ENCODE results near the gene MEIS3. TPM values are rescaled to one million over a fixed set of nuclear protein-coding genes. Genes with fewer than 3 reads are reported as not detected.
"Not testable (repeated sequence)": the region's sequence is repeated elsewhere in the genome, so short reads cannot be mapped to it uniquely, and the experiment has no call there.

Gene MEIS3
- total RNA-seq, 2 experiments from 2014 or later, result not detected

DNA sequence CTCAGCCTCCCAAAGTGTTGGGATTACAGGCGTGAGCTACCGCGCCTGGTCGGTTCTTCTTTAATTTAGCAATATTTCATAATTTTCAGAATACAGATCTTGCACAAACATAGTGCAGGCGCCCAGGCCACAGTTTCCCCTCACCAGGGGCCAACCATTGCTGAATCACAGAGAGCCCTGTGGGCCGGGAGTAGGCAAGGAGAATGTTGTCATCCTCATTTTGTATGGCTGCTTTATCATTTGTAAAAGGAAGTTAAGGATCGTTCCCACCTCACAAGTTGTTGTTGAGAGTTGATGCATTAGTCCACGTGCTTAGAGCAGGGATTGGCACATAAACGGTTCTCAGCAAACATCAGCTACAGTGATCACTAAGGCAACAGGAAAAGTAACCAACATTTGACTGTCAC, 30.2 kb downstream of the MEIS3 start:
- Mint-ChIP-seq H3K4me1 (peaks cover 4% of the 10 kb centered on the region), H3K27ac (no peak overlapping the region), H3K36me3 (no peaks in the 10 kb centered on the region), H3K27me3 (peaks cover under 1% of the 10 kb centered on the region), H3K4me3 (no peak overlapping the region), H3K9me3 (no peaks in the 10 kb centered on the region)
- no peak for DNase-seq

DNA sequence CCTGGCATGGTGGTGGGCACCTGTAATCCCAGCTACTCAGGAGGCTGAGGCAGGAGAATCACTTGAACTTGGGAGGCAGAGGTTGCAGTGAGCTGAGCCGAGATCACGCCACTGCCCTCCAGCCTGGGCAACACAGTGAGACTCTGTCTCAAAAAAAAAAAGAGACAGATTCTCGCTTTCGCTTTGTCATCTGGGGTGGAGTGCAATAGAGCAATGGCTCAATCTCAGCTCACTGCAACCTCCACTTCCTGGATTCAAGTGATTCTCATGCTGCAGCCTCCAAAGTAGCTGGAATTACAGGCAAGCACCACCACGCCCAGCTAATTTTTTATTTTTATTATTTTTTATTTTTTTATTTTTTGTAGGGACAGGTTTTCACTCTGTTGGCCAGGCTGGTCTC, 30.6 kb downstream of the MEIS3 start:
- not testable (repeated sequence) for DNase-seq, H3K36me3 Mint-ChIP-seq, H3K27me3 Mint-ChIP-seq, H3K4me3 Mint-ChIP-seq, H3K9me3 Mint-ChIP-seq, H3K4me1 Mint-ChIP-seq, H3K27ac Mint-ChIP-seq

DNA sequence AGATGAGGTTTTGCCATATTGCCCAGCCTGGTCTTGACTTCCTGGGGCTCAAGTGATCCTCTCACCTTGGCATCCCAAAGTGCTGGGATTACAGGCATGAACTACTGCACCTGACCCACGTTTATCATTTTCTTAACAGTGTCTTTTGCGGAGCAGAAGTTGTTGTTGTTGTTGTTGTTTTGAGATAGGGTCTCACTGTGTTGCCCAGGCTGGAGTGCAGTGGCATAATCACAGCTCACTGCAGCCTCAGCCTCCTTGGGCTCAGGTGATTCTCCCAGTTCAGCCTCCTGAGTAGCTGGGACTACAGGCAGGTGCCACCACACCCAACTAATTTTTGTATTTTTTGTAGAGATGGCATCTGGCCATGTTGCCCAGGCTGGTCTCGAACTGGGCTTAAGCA, 31.7 kb downstream of the MEIS3 start:
- H3K27ac Mint-ChIP-seq, DNase-seq, H3K9me3 Mint-ChIP-seq, H3K27me3 Mint-ChIP-seq, H3K36me3 Mint-ChIP-seq, H3K4me3 Mint-ChIP-seq: not testable (repeated sequence)
- peaks cover 11% of the 10 kb centered on the region for H3K4me1 Mint-ChIP-seq

DNA sequence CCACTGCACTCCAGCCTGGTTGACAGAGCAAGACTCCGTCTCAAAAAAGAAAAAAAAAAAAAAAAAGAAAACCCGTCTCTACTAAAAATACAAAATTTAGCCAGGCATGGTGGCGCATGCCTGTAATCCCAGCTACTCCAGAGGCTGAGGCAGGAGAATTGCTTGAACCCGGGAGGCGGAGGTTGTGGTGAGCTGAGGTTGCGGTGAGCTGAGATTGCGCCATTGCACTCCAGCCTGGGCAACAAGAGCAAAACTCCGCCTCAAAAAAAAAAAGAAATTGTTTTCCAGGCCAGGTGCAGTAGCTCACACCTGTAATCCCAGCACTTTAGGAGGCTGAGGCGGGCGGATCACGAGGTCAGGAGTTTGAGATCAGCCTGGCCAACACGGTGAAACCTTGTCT, 32.7 kb downstream of the MEIS3 start:
- H3K27me3 Mint-ChIP-seq, result not testable (repeated sequence)
- H3K36me3 Mint-ChIP-seq, result peaks cover 10% of the 10 kb centered on the region
- H3K4me1 Mint-ChIP-seq, result peaks cover 14% of the 10 kb centered on the region

DNA sequence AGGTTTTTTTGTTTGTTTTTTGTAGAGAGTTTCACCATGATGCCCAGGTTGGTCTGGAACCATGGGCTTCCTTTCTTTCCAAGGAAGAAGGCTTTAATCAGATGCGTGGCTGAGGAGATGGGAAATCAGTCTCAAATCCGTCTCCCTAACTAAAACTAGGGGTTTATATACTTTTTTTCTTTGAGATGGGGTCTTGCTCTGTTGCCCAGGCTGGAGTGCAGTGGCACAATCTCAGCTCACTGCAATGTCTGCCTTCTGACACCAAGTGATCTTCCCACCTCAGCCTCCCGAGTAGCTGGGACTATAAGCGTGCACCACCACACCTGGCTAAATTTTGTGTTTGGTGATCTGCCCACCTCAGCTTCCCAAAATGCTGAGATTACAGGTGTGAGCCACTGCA, 34.8 kb downstream of the MEIS3 start:
- not testable (repeated sequence) for H3K4me3 Mint-ChIP-seq, H3K9me3 Mint-ChIP-seq, H3K27ac Mint-ChIP-seq, DNase-seq, H3K27me3 Mint-ChIP-seq
- H3K36me3 Mint-ChIP-seq, result peaks cover 14% of the 10 kb centered on the region
- peaks cover 23% of the 10 kb centered on the region for H3K4me1 Mint-ChIP-seq

More for the DNA sequence above, 32.7 kb downstream of the MEIS3 start:
- H3K9me3 Mint-ChIP-seq, H3K27ac Mint-ChIP-seq, H3K4me3 Mint-ChIP-seq, DNase-seq: not testable (repeated sequence)

DNA sequence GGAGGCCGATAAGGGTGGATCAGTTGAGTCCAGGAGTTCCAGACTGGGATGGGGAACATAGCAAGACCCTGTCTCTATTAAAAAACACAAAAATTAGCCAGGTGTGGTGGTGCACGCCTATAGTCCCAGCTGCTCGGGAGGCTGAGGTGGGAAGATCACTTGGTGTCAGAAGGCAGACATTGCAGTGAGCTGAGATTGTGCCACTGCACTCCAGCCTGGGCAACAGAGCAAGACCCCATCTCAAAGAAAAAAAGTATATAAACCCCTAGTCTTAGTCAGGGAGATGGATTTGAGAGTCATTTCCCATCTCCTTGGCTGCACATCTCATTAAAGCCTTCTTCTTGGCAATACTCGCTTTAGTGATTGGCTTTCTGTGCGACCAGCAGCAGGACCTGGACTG, 35.4 kb downstream of the MEIS3 start:
- H3K27ac Mint-ChIP-seq, H3K27me3 Mint-ChIP-seq, H3K4me3 Mint-ChIP-seq, DNase-seq, H3K9me3 Mint-ChIP-seq: not testable (repeated sequence)
- peaks cover 14% of the 10 kb centered on the region for H3K36me3 Mint-ChIP-seq
- H3K4me1 Mint-ChIP-seq, result peaks cover 23% of the 10 kb centered on the region

DNA sequence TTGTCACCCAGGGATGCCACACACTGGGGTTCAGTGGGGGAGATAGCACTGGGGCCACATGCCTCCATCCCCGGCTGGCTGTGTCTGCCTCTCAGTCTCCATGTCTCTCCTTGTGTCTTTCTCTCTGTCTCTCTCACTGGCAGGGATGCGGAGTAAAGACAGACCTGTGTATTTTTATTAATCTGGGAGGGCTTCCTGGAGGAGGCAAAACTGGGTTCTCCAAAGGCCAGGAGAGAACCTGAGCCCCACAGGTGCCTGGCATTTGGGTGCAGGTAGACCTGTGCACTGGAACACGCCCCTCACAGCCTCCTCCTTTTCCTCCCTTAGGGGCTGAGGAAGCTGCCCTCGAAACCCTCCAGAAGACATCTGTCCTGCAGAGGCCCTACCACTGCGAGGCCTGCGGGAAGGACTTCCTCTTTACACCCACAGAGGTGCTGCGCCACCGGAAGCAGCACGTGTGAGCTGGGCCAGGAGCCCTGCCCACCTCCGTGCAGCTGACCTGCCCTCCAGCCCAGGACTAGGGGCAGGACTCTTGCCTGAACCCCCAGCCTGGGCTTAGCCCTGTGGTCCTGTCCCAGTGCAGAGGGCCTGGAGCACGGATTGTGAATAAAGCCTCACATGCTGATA, 37.6 kb downstream of the MEIS3 start:
- no peak for DNase-seq
- peak overlapping the region; percentile 16 for H3K27ac Mint-ChIP-seq
- no peak overlapping the region for H3K4me3 Mint-ChIP-seq
- peaks cover 23% of the 10 kb centered on the region for H3K4me1 Mint-ChIP-seq
- no peaks in the 10 kb centered on the region for H3K27me3 Mint-ChIP-seq
- no peaks in the 10 kb centered on the region for H3K9me3 Mint-ChIP-seq
- peaks cover 14% of the 10 kb centered on the region for H3K36me3 Mint-ChIP-seq

DNA sequence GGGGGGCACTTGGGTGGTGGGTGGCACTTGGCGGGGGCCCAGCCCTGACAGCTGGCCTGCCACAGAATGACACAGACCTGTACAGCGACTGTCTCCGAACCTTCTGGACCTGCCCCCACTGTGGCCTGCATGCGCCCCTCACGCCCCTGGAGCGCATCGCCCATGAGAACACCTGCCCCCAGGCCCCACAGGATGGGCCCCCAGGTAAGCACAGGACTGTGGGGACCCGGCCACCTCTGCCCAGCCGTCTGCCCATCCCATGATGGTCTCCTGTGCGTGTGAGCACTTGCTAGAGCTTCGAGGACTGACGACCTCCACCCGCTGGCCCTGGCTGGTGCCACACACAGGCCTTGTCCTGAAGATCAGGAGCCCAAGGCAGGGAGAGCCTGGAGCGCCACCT, 38.2 kb downstream of the MEIS3 start:
- Mint-ChIP-seq H3K4me3 (no peak overlapping the region), H3K27ac (peak overlapping the region; percentile 16), H3K4me1 (peaks cover 23% of the 10 kb centered on the region), H3K9me3 (no peaks in the 10 kb centered on the region), H3K27me3 (no peaks in the 10 kb centered on the region), H3K36me3 (peaks cover 15% of the 10 kb centered on the region)
- no peak for DNase-seq

DNA sequence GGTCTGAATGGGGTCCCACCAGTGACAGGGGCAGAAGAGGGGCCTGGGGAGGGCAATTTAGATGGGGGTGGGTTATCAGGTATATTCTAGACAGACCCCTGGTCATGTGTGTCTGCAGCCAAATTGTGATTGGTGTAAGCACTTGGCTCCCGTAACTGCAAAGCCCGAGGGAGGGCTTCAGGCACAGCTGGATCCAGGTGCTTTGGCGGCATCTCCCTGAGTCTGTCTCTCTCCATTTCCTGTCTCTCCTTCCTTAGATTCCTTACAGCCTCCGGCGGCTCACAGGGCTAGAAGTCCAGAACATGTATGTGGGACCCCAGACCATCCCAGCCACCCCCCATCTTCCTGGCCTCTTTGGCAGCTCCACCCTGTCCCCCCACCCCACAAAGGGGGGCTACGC, 38.8 kb downstream of the MEIS3 start:
- Mint-ChIP-seq H3K36me3 (peaks cover 17% of the 10 kb centered on the region), H3K27ac (no peak overlapping the region), H3K4me3 (no peak overlapping the region), H3K9me3 (no peaks in the 10 kb centered on the region), H3K4me1 (peaks cover 23% of the 10 kb centered on the region), H3K27me3 (no peaks in the 10 kb centered on the region)
- DNase-seq, result no peak

DNA sequence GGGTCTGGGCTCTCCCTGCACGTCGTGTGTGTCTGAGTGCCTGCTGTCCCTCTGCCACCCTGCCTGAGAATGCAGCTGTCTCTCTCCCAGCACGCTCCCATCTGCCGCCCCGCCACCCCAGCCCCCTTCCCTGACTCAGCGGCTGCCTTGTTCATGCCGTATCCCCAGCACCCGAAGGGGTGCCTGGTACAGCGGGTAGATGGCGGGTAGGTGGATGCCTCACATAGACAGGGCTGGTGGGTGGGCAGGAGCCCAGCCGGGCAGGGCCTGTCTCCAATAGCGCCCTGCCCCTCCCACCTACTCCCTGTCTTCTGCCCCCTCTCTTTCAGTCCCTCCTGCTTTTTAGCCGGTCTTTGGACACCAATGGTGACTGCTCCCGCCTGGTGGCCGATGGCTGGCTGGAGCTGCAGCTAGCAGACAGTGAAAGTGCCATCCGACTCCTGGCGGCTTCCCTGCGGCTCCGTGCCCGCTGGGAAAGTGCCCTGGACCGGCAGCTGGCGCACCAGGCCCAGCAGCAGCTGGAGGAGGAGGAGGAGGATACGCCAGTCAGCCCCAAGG, 39.9 kb downstream of the MEIS3 start:
- Mint-ChIP-seq H3K36me3 (peaks cover 17% of the 10 kb centered on the region), H3K4me1 (peaks cover 23% of the 10 kb centered on the region), H3K4me3 (no peak overlapping the region), H3K27me3 (no peaks in the 10 kb centered on the region), H3K27ac (no peak overlapping the region), H3K9me3 (no peaks in the 10 kb centered on the region)
- no peak for DNase-seq

DNA sequence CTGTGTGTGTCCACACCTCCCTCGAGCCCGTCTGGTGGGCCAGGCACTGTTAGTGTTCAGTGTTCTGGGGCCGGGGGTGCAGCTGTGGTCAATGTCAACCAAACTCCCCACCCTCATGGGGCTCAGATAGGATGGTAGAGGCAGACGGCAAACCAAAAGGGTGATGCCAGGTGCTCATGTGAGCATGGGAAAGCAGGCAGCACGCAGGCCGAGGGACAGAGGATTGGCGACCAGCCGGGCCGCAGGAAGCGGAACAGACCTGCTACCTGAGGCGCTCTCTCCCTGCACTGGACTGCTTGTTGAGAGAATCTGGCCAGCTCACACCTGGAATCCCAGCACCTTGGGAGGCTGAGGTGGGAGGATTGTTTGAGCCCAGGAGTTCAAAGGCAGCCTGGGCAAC, 41.1 kb downstream of the MEIS3 start:
- no peak for DNase-seq
- H3K27me3 Mint-ChIP-seq, result no peaks in the 10 kb centered on the region
- peaks cover 17% of the 10 kb centered on the region for H3K36me3 Mint-ChIP-seq
- no peak overlapping the region for H3K27ac Mint-ChIP-seq
- H3K4me1 Mint-ChIP-seq, result peaks cover 19% of the 10 kb centered on the region
- no peak overlapping the region for H3K4me3 Mint-ChIP-seq
- H3K9me3 Mint-ChIP-seq, result no peaks in the 10 kb centered on the region

DNA sequence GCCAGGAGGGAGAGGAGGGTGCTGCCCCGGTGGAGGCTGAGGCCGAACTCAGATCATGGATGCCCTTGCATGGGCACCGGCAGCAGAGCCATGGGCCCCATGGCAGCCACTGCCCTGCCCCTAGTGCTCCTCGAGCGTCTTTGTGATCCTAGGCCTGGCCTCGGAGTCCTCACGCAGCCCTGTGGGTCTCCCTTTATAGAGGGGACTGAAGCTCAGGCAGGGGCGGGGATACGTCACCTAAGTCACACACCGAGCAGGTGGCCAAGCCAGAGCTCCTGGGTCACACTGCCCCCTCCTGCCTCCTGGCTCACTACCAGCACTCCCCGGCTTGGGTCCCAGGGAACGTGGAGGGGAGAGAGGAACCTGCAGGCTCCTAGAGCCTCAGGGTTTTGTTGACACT, 41.5 kb downstream of the MEIS3 start:
- H3K36me3 Mint-ChIP-seq, result peaks cover 15% of the 10 kb centered on the region
- H3K27ac Mint-ChIP-seq, result no peak overlapping the region
- no peaks in the 10 kb centered on the region for H3K27me3 Mint-ChIP-seq
- H3K4me3 Mint-ChIP-seq, result no peak overlapping the region
- DNase-seq, result no peak
- no peaks in the 10 kb centered on the region for H3K9me3 Mint-ChIP-seq
- H3K4me1 Mint-ChIP-seq, result peaks cover 16% of the 10 kb centered on the region

DNA sequence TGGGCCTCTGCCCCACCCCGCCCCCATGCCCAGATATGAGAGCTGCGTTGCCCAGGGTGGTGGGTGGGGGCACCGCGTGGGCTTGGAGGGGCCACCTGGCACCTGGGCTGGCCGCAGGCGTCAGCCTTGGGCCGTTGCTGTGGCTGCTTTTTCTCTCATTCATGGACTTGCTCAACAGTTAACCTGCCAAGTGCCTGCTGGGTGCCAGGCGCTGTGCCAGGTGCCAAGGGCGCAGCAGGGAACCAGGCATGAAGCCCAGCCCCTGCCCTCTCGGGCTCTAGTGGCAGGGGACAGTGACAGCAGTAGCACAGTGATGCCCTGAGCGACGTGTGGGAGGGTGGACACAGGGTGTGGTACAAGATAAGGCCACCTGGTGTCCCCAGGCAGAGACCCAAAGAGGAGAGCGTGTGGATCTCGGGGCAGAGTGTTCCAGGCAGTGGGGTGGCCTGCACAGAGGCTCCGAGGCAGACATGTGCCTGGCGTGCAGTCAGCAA, 42.1 kb downstream of the MEIS3 start:
- Mint-ChIP-seq H3K27ac (no peak overlapping the region), H3K9me3 (no peaks in the 10 kb centered on the region), H3K27me3 (no peaks in the 10 kb centered on the region), H3K36me3 (peaks cover 13% of the 10 kb centered on the region), H3K4me3 (no peak overlapping the region), H3K4me1 (peaks cover 16% of the 10 kb centered on the region)
- no peak for DNase-seq

DNA sequence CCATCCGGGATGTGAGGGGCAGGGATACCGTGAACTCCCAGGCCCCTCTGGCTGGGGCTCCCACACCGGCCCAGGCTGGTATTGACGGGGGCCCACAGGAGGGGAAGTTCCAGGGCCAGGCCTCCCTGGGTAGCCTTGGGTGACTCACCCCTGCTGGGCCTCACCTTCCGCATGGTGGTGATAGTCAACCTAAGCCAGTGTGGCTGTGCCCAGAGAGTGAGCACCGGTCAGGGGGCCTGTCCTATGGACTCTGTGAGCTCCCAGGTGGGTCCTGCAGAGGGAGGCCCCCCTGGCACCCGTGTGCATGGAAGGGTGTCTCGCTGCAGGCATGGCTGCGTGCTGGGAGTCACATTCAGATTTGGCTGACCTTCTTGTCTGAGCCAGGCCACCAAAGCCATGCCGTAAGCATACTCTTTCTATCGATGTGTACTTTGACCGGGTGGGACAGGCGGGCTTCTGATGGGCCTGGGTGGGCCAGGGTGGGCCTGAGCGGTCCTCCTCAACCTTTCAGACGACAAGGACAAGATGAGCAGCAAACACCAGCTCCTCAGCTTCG, 42.7 kb downstream of the MEIS3 start:
- no peaks in the 10 kb centered on the region for H3K9me3 Mint-ChIP-seq
- no peak overlapping the region for H3K4me3 Mint-ChIP-seq
- peaks cover 14% of the 10 kb centered on the region for H3K4me1 Mint-ChIP-seq
- DNase-seq, result no peak
- no peak overlapping the region for H3K27ac Mint-ChIP-seq
- peaks cover 12% of the 10 kb centered on the region for H3K36me3 Mint-ChIP-seq
- no peaks in the 10 kb centered on the region for H3K27me3 Mint-ChIP-seq

DNA sequence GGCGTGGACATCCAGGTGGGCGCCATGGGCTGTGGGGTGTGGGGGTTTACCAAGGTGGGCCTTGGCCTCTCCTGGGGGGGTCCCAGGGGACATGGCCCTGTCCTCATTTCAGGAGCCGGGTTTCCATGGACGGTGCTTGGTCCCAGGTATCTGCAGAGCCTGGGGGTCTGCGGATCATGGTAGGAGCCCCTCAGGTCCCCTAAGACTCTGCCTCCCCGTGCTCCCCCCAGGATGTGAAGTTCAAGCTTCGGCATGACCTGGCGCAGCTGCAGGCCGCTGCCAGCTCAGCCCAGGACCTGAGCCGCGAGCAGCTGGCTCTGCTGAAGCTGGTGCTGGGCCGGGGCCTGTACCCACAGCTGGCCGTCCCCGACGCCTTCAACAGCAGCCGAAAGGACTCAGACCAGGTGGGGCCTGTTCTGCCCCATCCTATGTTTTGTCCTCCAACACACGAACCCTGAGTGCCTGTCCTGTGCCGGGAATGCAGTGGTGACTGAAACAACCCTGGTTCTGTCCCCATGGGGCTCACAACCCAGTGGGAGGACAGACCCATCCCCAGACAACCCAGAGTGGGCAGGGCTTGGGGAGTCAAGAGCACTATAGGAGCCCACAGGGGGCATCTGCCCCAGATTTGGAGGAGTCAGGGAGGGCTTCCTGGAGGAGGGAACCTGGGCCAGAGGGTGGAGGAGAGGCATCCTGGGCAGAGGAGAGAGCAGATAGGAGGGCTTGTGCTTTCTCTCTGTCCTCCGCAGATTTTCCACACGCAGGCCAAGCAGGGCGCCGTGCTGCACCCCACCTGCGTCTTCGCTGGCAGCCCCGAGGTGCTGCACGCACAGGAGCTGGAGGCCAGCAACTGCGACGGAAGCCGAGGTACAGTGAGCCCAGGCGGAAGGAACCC, 43.4 kb downstream of the MEIS3 start:
- H3K4me3 Mint-ChIP-seq, result no peak overlapping the region
- peaks cover 8% of the 10 kb centered on the region for H3K4me1 Mint-ChIP-seq

More for the DNA sequence above, 43.4 kb downstream of the MEIS3 start:
- no peak overlapping the region for H3K27ac Mint-ChIP-seq
- DNase-seq, result no peak
- peaks cover 7% of the 10 kb centered on the region for H3K36me3 Mint-ChIP-seq
- H3K9me3 Mint-ChIP-seq, result no peaks in the 10 kb centered on the region
- H3K27me3 Mint-ChIP-seq, result no peaks in the 10 kb centered on the region
